Pancreas (tissue), 10 donors: Measurements from ENCODE around the gene MAGEA12. TPM values are rescaled to one million over a fixed set of nuclear protein-coding genes. Genes with fewer than 3 reads are reported as not detected.
"Not testable (repeated sequence)": the region's sequence is repeated elsewhere in the genome, so short reads cannot be mapped to it uniquely, and the experiment has no call there.

Source experiments
- ATAC-seq, 4 donors: fragments of 200-7000 bp; cut with Tn5 transposase; one replicate each; pipeline versions ENCODE4 v1.8.0 to v1.9.1; 2020; ENCODE audit warnings: mild to moderate bottlenecking in 4 of 4, moderate library complexity in 4 of 4
- DNase-seq, 6 donors: peaks; one replicate each; pipeline ENCODE4 v3.0.0-alpha.2; 2020
- FAIRE-seq: peaks from 2 replicates; lab custom pipeline; 2012; peaks lifted over from hg19 to GRCh38; lab: Jason Lieb, UNC
- H3K27ac ChIP-seq, 4 donors: fragments of 200-600 bp; sonication (generic); 1 replicate in 3 of 4; 2 replicates in 1 of 4; pipeline versions ENCODE4 v1.5.0 to v1.8.0; 2020
- H3K27me3 ChIP-seq, 4 donors: fragments of 200-600 bp; one replicate each; pipeline ENCODE4 v1.8.0; 2021
- H3K36me3 ChIP-seq, 3 donors: fragments of 200-600 bp; sonication (generic) in 1 of 3; one replicate each; pipeline versions ENCODE4 v1.5.0 to v1.8.0; 2020 to 2021
- H3K4me1 ChIP-seq, 3 donors: fragments of 200-600 bp; one replicate each; pipeline ENCODE4 v1.8.0; 2021
- H3K4me3 ChIP-seq, 4 donors: fragments of 200-600 bp; sonication (generic) in 2 of 4; one replicate each; pipeline versions ENCODE4 v1.5.0 to v1.8.0; 2020 to 2021
- H3K9me3 ChIP-seq, 4 donors: fragments of 200-600 bp; one replicate each; pipeline ENCODE4 v1.8.0; 2021
- CTCF ChIP-seq, 4 donors: fragments of 200-600 bp; sonication (generic) in 3 of 4; IDR thresholded peaks; one replicate each; pipeline versions ENCODE4 v1.5.0 to v1.8.0; 2021; ENCODE audit warnings: antibody characterized with exemption in 4 of 4
- WGBS, 2 donors: extraction: QIAGEN DNeasy Blood & Tissue Kit; methylation state at CpG; one replicate each; pipeline ENCODE4 v1.1.7; 2013; 5-methylcytosine and 5-hydroxymethylcytosine counted together
- intact Hi-C, 3 donors: fragments of 100-400 bp; cut with DNase I; formaldehyde crosslinking; loops; one replicate each; pipeline versions ENCODE4 v1.11.1 to v1.14.2; 2022
- polyA plus RNA-seq, 2 donors: library from polyadenylated mRNA; stranded (reverse); fragments of 200-250 nt; gene quantifications; one replicate each; pipeline ENCODE4 v1.2.3, GENCODE V29; 2013
- total RNA-seq, 6 donors: library from RNA; stranded (reverse); fragmentation: NEBNext Ultra II Directional in 4 of 6; extraction: Animal tissue kit (Norgen Biotek cat#: 25700) in 4 of 6; gene quantifications; one replicate each; pipeline versions ENCODE4 v1.2.1 to v1.2.4, GENCODE V29; 2021 to 2023
- donor health status: healthy with polysubstance abuse.
- donor health status: DM: no; HTN: no; CAD: no; lungs with moderate emphysema.
- donor health status: DM: no; HTN: no; CAD: no.
- donor health status: control.
- donor health status: control.
- donor health status: Bipolar disorder and iron deficiency.
- donor health status: DM: yes; HTN: yes; CAD: no.
- donor health status: DM: no; HTN: no; CAD: no.
- donor health status: DM: no; HTN: no; CAD: no.
- donor health status: DM: yes; HTN: yes; CAD: no.

MAGEA12 gene
- total RNA-seq (under 1 TPM in 1 of 6 donors, not detected in 5; 0.13 TPM), polyA plus RNA-seq (not detected)

DNA sequence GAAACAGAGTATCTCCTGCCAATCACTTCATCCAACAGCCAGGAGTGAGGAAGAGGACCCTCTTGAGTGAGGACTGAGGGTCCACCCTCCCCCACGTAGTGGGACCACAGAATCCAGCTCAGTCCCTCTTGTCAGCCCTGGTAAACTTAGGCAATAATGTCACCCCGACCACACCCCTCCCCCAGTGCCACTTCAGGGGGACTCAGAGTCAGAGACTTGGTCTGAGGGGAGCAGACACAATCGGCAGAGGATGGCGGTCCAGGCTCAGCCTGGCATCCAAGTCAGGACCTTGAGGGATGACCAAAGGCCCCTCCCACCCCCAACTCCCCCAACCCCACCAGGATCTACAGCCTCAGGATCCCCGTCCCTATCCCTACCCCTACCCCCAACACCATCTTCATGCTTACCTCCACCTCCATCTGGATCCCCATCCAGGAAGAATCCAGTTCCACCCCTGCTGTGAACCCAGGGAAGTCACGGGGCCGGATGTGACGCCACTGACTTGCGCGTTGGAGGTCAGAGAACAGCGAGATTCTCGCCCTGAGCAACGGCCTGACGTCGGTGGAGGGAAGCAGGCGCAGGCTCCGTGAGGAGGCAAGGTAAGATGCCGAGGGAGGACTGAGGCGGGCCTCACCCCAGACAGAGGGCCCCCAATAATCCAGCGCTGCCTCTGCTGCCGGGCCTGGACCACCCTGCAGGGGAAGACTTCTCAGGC, at the start of gene MAGEA12, which contains the start of gene CSAG1:
Gene MAGEA12 (plus strand): TSS at position 497 of the 715 bp plus-strand sequence. CDS start 2,405 bp downstream, outside the sequence.
Gene CSAG1 (minus strand): TSS at position 461 of the 715 bp plus-strand sequence. CDS start 1,261 bp downstream, outside the sequence.
- FAIRE-seq (no peak), DNase-seq (peak in 2 of 6 donors; percentile 5 to 46), ATAC-seq (no peak)
- no peaks in the 10 kb centered on the region for H3K36me3 ChIP-seq
- no peak within 1 kb of the TSS for H3K27ac ChIP-seq
- no peaks in the 10 kb centered on the region for H3K27me3 ChIP-seq
- no peaks in the 10 kb centered on the region for H3K9me3 ChIP-seq
- 77% methylated on average over 19 of the region's 21 CpGs for WGBS, 2 donors
- no peak within 1 kb of the TSS for H3K4me3 ChIP-seq
- TF ChIP-seq CTCF (IDR thresholded peaks at IDR 0.05), result no peak
- intact Hi-C loops, result no loop called here
- no peaks in the 10 kb centered on the region for H3K4me1 ChIP-seq

DNA sequence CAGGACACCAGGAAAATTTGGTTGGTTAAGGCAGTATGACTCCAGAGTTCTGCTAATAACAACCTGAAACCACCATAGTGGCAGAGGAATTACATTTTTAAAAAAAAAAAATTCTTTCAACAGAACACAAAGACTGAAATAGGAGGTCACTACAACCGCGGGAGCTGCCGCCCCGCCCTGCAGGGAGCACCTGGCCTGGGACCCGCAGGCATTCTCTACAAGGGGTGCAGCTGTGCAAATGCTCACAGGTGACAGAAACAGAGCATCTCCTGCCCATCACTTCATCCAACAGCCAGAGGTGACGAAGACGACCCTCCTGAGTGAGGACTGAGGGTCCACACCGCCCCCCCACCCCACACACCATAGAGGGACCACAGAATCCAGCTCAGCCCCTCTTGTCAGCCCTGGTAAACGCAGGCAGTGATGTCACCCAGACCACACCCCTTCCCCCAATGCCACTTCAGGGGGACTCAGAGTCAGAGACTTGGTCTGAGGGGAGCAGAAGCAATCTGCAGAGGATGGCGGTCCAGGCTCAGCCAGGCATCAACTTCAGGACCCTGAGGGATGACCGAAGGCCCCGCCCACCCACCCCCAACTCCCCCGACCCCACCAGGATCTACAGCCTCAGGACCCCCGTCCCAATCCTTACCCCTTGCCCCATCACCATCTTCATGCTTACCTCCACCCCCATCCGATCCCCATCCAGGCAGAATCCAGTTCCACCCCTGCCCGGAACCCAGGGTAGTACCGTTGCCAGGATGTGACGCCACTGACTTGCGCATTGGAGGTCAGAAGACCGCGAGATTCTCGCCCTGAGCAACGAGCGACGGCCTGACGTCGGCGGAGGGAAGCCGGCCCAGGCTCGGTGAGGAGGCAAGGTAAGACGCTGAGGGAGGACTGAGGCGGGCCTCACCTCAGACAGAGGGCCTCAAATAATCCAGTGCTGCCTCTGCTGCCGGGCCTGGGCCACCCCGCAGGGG, 35.3 kb upstream of the MAGEA12 start, which contains the start of gene MAGEA3:
Gene MAGEA3 (plus strand): TSS at position 843 of the 980 bp plus-strand sequence. CDS start 2,039 bp downstream, outside the sequence.
- ATAC-seq, H3K9me3 ChIP-seq, intact Hi-C loops, H3K36me3 ChIP-seq, H3K27ac ChIP-seq, H3K4me1 ChIP-seq, H3K27me3 ChIP-seq, FAIRE-seq, H3K4me3 ChIP-seq: not testable (repeated sequence)
- DNase-seq, result peak in 1 of 6 donors; percentile 2
- WGBS, 2 donors, result 50 to 78% methylated on average over 1 to 5 of the region's 34 CpGs

DNA sequence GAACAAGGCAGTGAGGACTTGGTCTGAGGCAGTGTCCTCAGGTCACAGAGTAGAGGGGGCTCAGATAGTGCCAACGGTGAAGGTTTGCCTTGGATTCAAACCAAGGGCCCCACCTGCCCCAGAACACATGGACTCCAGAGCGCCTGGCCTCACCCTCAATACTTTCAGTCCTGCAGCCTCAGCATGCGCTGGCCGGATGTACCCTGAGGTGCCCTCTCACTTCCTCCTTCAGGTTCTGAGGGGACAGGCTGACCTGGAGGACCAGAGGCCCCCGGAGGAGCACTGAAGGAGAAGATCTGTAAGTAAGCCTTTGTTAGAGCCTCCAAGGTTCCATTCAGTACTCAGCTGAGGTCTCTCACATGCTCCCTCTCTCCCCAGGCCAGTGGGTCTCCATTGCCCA, 33.2 kb upstream of the MAGEA12 start:
- FAIRE-seq, H3K27ac ChIP-seq, ATAC-seq, H3K4me3 ChIP-seq, intact Hi-C loops, H3K27me3 ChIP-seq, H3K4me1 ChIP-seq, H3K36me3 ChIP-seq, H3K9me3 ChIP-seq: not testable (repeated sequence)
- peak in 2 of 6 donors; percentile 6 to 52 for DNase-seq
- WGBS, 2 donors, result 72 to 80% methylated on average over 4 of the region's 5 CpGs

- DNase-seq, FAIRE-seq, ATAC-seq: not testable (repeated sequence)
These were observed 27.1 kb upstream of the MAGEA12 start for GRCh38 chrX:152706500-152706899.

DNA sequence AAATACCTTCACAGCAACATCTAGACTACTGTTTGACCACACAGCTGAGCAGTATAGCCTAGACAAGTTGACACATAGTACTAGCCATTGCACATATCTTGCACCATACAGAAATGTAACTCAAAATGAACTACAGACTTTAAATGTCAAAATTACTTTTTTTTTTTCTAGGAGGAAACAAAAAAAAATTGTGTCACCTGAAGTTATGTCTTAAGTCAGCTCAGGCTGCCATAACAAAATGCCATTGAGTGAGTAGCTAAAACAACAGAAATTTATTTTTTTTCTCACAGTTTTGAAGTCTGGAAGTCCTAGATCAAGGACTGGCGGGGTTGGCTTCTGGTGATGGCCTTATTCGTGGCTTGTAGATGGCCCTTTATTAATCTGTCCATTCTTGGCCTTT, 24.4 kb upstream of the MAGEA12 start, which contains the start of gene CSAG2:
Gene CSAG2 (minus strand): TSS at position 101 of the 400 bp plus-strand sequence. CDS start 161 bp downstream, outside the sequence.
- ATAC-seq, H3K27me3 ChIP-seq, FAIRE-seq, H3K4me3 ChIP-seq, DNase-seq, H3K27ac ChIP-seq, H3K9me3 ChIP-seq, H3K4me1 ChIP-seq, H3K36me3 ChIP-seq, intact Hi-C loops: not testable (repeated sequence)
- WGBS, 2 donors, result no CpG with 5 or more reads among the region's 2 CpGs

More at GRCh38 chrX:152706500-152706899, 27.1 kb upstream of the MAGEA12 start:
- H3K27ac ChIP-seq, H3K9me3 ChIP-seq, H3K36me3 ChIP-seq, H3K27me3 ChIP-seq, H3K4me1 ChIP-seq, intact Hi-C loops, H3K4me3 ChIP-seq: not testable (repeated sequence)
- 66 to 82% methylated on average over 3 to 4 of the region's 7 CpGs for WGBS, 2 donors

DNA sequence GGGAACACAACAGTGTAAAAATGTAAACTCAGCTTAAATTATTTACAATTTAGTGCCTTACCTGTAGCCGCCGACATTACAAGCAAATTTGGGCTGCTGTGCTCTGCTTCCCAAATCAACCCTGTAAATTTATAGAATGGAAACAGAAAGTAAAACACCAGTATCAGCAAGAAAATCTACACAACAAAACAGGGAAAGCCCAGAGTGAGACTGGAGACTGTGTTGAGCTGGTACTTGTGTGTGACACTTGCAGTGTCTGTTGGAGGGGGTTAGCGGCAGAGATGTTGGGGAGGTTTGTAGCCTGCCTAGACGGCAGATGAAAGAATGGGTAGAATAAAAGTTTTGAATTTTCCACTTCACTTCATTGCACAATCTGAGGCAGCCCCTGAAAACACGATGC, 20.4 kb upstream of the MAGEA12 start:
- intact Hi-C loops, FAIRE-seq, H3K9me3 ChIP-seq, H3K27ac ChIP-seq, ATAC-seq, DNase-seq, H3K4me3 ChIP-seq, H3K36me3 ChIP-seq, H3K27me3 ChIP-seq, H3K4me1 ChIP-seq: not testable (repeated sequence)
- no CpG with 5 or more reads among the region's 5 CpGs for WGBS, 2 donors

DNA sequence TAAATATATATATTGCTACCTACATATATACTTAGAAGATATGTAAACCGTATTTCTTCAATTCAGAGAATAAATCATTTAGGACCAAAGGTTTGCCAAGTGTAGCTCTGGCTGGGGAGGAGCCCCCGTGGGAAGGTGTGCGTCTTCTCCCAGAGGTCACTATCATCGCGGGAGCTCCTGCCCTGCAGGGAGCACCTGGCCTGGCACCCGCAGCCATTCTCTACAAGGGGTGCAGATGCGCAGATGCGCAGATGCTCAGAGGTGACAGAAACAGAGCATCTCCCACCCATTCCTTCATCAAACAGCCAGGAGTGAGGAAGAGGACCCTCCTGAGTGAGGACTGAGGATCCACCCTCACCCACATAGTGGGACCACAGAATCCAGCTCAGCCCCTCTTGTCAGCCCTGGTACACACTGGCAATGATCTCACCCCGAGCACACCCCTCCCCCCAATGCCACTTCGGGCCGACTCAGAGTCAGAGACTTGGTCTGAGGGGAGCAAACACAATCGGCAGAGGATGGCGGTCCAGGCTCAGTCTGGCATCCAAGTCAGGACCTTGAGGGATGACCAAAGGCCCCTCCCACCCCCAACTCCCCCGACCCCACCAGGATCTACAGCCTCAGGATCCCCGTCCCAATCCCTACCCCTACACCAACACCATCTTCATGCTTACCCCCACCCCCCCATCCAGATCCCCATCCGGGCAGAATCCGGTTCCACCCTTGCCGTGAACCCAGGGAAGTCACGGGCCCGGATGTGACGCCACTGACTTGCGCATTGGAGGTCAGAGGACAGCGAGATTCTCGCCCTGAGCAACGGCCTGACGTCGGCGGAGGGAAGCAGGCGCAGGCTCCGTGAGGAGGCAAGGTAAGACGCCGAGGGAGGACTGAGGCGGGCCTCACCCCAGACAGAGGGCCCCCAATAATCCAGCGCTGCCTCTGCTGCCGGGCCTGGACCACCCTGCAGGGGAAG, 19.5 kb upstream of the MAGEA12 start, which contains the start of gene MAGEA2B:
Gene MAGEA2B (plus strand): TSS at position 814 of the 973 bp plus-strand sequence. CDS start 2,479 bp downstream, outside the sequence.
- no CpG with 5 or more reads among the region's 35 CpGs for WGBS, 2 donors
- H3K27ac ChIP-seq, intact Hi-C loops, H3K27me3 ChIP-seq, H3K36me3 ChIP-seq, ATAC-seq, FAIRE-seq, H3K9me3 ChIP-seq, DNase-seq, H3K4me1 ChIP-seq, H3K4me3 ChIP-seq: not testable (repeated sequence)
